Panc1 (cell line): Measurements from ENCODE around the gene ADAM12.

ENCODE experiments used
- POLR2AphosphoS5 ChIP-seq: IDR thresholded peaks from 2 replicates; pipeline ENCODE4 v1.6.1; 2012; ENCODE audit warnings: mild to moderate bottlenecking, low read depth, low read length, moderate library complexity
- TF ChIP-seq, protein P1 (sequence below): fragments of 450-650 bp; IDR thresholded peaks from 2 replicates; pipeline ENCODE4 v1.5.1; 2017; ENCODE audit warnings: mild to moderate bottlenecking
- TF ChIP-seq, protein P2 (sequence below), 2 experiments: IDR thresholded peaks; 2 replicates each; pipeline ENCODE4 v1.6.1; 2011 to 2012; ENCODE audit warnings: low read depth in 2 of 2, control low read depth in 1 of 2, low read length in 1 of 2, mild to moderate bottlenecking in 1 of 2, moderate library complexity in 1 of 2; ENCODE audit not compliant: insufficient read depth in 1 of 2

DNA sequence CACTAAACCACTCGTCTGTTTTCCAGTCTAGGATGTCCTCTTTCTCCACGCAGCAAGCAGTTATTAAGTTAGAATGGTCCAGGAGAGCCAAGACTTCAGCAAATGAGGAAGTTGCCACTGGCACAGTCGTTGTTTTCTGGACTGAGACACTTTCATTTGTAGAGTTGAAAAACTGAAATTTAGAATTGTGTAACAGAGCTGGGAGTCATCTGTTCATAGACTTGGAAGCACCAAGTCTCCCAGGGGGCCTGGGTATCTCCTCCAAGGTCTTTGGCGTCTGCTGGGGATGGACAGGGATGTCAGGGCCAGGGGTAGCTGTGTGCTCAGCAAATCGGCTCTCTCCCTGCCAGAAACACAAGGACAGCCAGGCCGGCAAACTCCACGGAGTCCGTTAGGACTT, 283.5 kb downstream of the ADAM12 start:
- TF ChIP-seq, protein P1, sequence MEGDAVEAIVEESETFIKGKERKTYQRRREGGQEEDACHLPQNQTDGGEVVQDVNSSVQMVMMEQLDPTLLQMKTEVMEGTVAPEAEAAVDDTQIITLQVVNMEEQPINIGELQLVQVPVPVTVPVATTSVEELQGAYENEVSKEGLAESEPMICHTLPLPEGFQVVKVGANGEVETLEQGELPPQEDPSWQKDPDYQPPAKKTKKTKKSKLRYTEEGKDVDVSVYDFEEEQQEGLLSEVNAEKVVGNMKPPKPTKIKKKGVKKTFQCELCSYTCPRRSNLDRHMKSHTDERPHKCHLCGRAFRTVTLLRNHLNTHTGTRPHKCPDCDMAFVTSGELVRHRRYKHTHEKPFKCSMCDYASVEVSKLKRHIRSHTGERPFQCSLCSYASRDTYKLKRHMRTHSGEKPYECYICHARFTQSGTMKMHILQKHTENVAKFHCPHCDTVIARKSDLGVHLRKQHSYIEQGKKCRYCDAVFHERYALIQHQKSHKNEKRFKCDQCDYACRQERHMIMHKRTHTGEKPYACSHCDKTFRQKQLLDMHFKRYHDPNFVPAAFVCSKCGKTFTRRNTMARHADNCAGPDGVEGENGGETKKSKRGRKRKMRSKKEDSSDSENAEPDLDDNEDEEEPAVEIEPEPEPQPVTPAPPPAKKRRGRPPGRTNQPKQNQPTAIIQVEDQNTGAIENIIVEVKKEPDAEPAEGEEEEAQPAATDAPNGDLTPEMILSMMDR, result no peak
- TF ChIP-seq, protein P2, sequence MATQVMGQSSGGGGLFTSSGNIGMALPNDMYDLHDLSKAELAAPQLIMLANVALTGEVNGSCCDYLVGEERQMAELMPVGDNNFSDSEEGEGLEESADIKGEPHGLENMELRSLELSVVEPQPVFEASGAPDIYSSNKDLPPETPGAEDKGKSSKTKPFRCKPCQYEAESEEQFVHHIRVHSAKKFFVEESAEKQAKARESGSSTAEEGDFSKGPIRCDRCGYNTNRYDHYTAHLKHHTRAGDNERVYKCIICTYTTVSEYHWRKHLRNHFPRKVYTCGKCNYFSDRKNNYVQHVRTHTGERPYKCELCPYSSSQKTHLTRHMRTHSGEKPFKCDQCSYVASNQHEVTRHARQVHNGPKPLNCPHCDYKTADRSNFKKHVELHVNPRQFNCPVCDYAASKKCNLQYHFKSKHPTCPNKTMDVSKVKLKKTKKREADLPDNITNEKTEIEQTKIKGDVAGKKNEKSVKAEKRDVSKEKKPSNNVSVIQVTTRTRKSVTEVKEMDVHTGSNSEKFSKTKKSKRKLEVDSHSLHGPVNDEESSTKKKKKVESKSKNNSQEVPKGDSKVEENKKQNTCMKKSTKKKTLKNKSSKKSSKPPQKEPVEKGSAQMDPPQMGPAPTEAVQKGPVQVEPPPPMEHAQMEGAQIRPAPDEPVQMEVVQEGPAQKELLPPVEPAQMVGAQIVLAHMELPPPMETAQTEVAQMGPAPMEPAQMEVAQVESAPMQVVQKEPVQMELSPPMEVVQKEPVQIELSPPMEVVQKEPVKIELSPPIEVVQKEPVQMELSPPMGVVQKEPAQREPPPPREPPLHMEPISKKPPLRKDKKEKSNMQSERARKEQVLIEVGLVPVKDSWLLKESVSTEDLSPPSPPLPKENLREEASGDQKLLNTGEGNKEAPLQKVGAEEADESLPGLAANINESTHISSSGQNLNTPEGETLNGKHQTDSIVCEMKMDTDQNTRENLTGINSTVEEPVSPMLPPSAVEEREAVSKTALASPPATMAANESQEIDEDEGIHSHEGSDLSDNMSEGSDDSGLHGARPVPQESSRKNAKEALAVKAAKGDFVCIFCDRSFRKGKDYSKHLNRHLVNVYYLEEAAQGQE (IDR thresholded peaks at IDR 0.05; ENCODE audit: insufficient read depth in 1 of 2, low read depth in 2 of 2, low read length in 1 of 2), result no peak
- no peak for TF ChIP-seq POLR2AphosphoS5
